HepG2 (cell line): ENCODE data around the gene RDM1.

ENCODE experiments used
- GABPA ChIP-seq, 2 experiments: IDR thresholded peaks; 2 replicates each; pipeline ENCODE4 v1.6.1; 2011 to 2016; ENCODE audit warnings: low read depth in 2 of 2, low read length in 1 of 2, missing biosample characterization in 1 of 2, missing genetic modification characterization in 1 of 2
- HMGA1 ChIP-seq: sonication (generic); formaldehyde crosslinking; conservative IDR thresholded peaks from 2 replicates; pipeline ENCODE4 v1.4.0; 2020; ENCODE audit warnings: missing genetic modification reagents
- POLR2A ChIP-seq, 2 experiments: IDR thresholded peaks; 2 replicates each; pipeline ENCODE4 v1.6.1; 2011; ENCODE audit warnings: low read depth in 2 of 2, low read length in 2 of 2, mild to moderate bottlenecking in 1 of 2, moderate library complexity in 1 of 2; ENCODE audit not compliant: insufficient read depth in 1 of 2
- RFX3 ChIP-seq: IDR thresholded peaks from 2 replicates; pipeline ENCODE4 v1.6.1; 2016; ENCODE audit warnings: missing biosample characterization, missing genetic modification reagents
- THRA ChIP-seq: sonication (generic); formaldehyde crosslinking; IDR thresholded peaks from 2 replicates; pipeline ENCODE4 v1.4.0; 2020; ENCODE audit warnings: missing genetic modification reagents, borderline replicate concordance
- ZFAT ChIP-seq: sonication (generic); formaldehyde crosslinking; conservative IDR thresholded peaks from 2 replicates; pipeline ENCODE4 v1.8.1; 2023; ENCODE audit warnings: missing genetic modification reagents, inconsistent platforms

- no peak for TF ChIP-seq POLR2A (IDR thresholded peaks at IDR 0.05; ENCODE audit: insufficient read depth in 1 of 2, low read depth in 2 of 2, low read length in 2 of 2)
- TF ChIP-seq GABPA (IDR thresholded peaks at IDR 0.05; ENCODE audit: low read depth, low read length): no peak
- TF ChIP-seq GABPA (CRISPR knock-in tag; IDR thresholded peaks at IDR 0.05; ENCODE audit: low read depth): no peak
- TF ChIP-seq ZFAT (CRISPR knock-in tag): no peak
- no peak for TF ChIP-seq THRA (CRISPR knock-in tag)
- TF ChIP-seq RFX3 (CRISPR knock-in tag): no peak
- TF ChIP-seq HMGA1 (CRISPR knock-in tag): no peak
These were observed 38.2 kb downstream of the RDM1 start for GRCh38 chr17:35892091-35893035.
